GM03348 (cell line): ENCODE measurements around the gene ERFE.

Source experiments
- DNase-seq: peaks from one replicate; pipeline ENCODE4 v3.0.0; 2012; ENCODE audit warnings: low spot score

ERFE gene

GRCh38 chr2:238207006-238207405 is 48.2 kb downstream of the ERFE start:
- DNase-seq: no peak

GRCh38 chr2:238216651-238217184 is 57.9 kb downstream of the ERFE start:
- DNase-seq: no peak
